ENCODE results near the gene AGRN.
"Not testable (repeated sequence)": the region's sequence is repeated elsewhere in the genome, so short reads cannot be mapped to it uniquely, and the experiment has no call there.

The AGRN gene

GRCh38 chr1:982765-983436, 37.0 kb upstream of the AGRN start:
- DNase-seq = no peak

- no peak for DNase-seq
These were observed 36.0 kb upstream of the AGRN start for GRCh38 chr1:983798-984475.

GRCh38 chr1:984476-984814, 35.5 kb upstream of the AGRN start:
- no peak for DNase-seq

GRCh38 chr1:985126-985525, 34.8 kb upstream of the AGRN start:
- DNase-seq = no peak

GRCh38 chr1:988061-988460, 31.9 kb upstream of the AGRN start:
- not testable (repeated sequence) for DNase-seq

GRCh38 chr1:991275-991674, 28.6 kb upstream of the AGRN start:
- DNase-seq = not testable (repeated sequence)

GRCh38 chr1:991895-992294, 28.0 kb upstream of the AGRN start:
- DNase-seq = no peak

- no peak for DNase-seq
These were observed 27.6 kb upstream of the AGRN start for GRCh38 chr1:992362-992761.

- DNase-seq = no peak
These were observed 26.4 kb upstream of the AGRN start for GRCh38 chr1:993379-993995.

GRCh38 chr1:994546-994945, 25.4 kb upstream of the AGRN start:
- DNase-seq = not testable (repeated sequence)

GRCh38 chr1:995665-996633, 24.0 kb upstream of the AGRN start:
- DNase-seq = no peak

GRCh38 chr1:996851-997712, 22.8 kb upstream of the AGRN start:
- DNase-seq = no peak

- no peak for DNase-seq
These were observed 22.3 kb upstream of the AGRN start for GRCh38 chr1:997713-997992.

GRCh38 chr1:997993-998744, 21.8 kb upstream of the AGRN start:
- DNase-seq = no peak

GRCh38 chr1:998745-998994, 21.2 kb upstream of the AGRN start:
- no peak for DNase-seq

- no peak for DNase-seq
These were observed 20.8 kb upstream of the AGRN start for GRCh38 chr1:998995-999724.

GRCh38 chr1:999725-1000356, 20.1 kb upstream of the AGRN start, which contains the start of gene HES4:
TSS of gene HES4 (minus strand) at chr1:1000097. CDS start at chr1:999973, 124 bp downstream.
- DNase-seq = no peak

GRCh38 chr1:1000357-1001056, 19.4 kb upstream of the AGRN start:
- DNase-seq = peak in 1 of 2 experiments; percentile 10

- no peak for DNase-seq
These were observed 18.7 kb upstream of the AGRN start for GRCh38 chr1:1001057-1001783.
